GM12801 (cell line): Measurements from ENCODE around the gene TMEM132D.

Experiments
- CTCF ChIP-seq: IDR thresholded peaks from one replicate; pipeline ENCODE4 v1.5.1; 2011; ENCODE audit warnings: control low read depth; ENCODE audit not compliant: insufficient read length; ENCODE audit errors: extremely low read depth

Gene TMEM132D

GRCh38 chr12:129815846-129816245, 88.0 kb downstream of the TMEM132D start:
- no peak for TF ChIP-seq CTCF

GRCh38 chr12:129811963-129812362, 91.9 kb downstream of the TMEM132D start:
- TF ChIP-seq CTCF = no peak

GRCh38 chr12:129807136-129807535, 96.7 kb downstream of the TMEM132D start:
- TF ChIP-seq CTCF = no peak

- no peak for TF ChIP-seq CTCF
Measured at GRCh38 chr12:129791396-129791795, 112.4 kb downstream of the TMEM132D start.

- no peak for TF ChIP-seq CTCF
Measured at GRCh38 chr12:129790930-129791329, 112.9 kb downstream of the TMEM132D start.

GRCh38 chr12:129790331-129790730, 113.5 kb downstream of the TMEM132D start:
- TF ChIP-seq CTCF = no peak

GRCh38 chr12:129789921-129790320, 113.9 kb downstream of the TMEM132D start:
- no peak for TF ChIP-seq CTCF
